Neutrophil (primary cell): ENCODE data around the gene OR1M1.

Experiments used
- H3K27ac ChIP-seq: fragments of 200-600 bp; sonication (generic); 2 replicates; pipeline ENCODE4 v1.5.1; 2016; ENCODE audit warnings: mild to moderate bottlenecking, moderate library complexity
- H3K27me3 ChIP-seq: fragments of 200-600 bp; sonication (generic); 2 replicates; pipeline ENCODE4 v1.6.0; 2016; ENCODE audit warnings: mild to moderate bottlenecking
- H3K36me3 ChIP-seq: fragments of 200-600 bp; sonication (generic); 2 replicates; pipeline ENCODE4 v1.5.1; 2017
- H3K4me1 ChIP-seq, 2 experiments: fragments of 200-600 bp in 1 of 2; sonication (generic) in 1 of 2; 1 replicate in 1 of 2; 2 replicates in 1 of 2; pipeline versions ENCODE4 v1.5.1 to v1.6.1; 2013 to 2016; ENCODE audit warnings: low read depth in 1 of 2, low read length in 1 of 2, mild to moderate bottlenecking in 1 of 2, moderate library complexity in 1 of 2; ENCODE audit not compliant: control insufficient read depth in 1 of 2, insufficient read depth in 1 of 2
- H3K4me3 ChIP-seq, 2 experiments: fragments of 200-600 bp in 1 of 2; sonication (generic) in 1 of 2; 1 replicate in 1 of 2; 2 replicates in 1 of 2; pipeline ENCODE4 v1.5.1; 2013 to 2016; ENCODE audit warnings: low read depth in 1 of 2, low read length in 1 of 2, mild to moderate bottlenecking in 1 of 2, moderate library complexity in 1 of 2
- H3K9me3 ChIP-seq: fragments of 200-600 bp; sonication (generic); 2 replicates; pipeline ENCODE4 v1.5.1; 2016
- TF ChIP-seq, protein P1 (sequence below): fragments of 200-600 bp; sonication (generic); IDR thresholded peaks from 2 replicates; pipeline ENCODE4 v1.5.1; 2016; ENCODE audit warnings: antibody characterized with exemption

Gene OR1M1

DNA sequence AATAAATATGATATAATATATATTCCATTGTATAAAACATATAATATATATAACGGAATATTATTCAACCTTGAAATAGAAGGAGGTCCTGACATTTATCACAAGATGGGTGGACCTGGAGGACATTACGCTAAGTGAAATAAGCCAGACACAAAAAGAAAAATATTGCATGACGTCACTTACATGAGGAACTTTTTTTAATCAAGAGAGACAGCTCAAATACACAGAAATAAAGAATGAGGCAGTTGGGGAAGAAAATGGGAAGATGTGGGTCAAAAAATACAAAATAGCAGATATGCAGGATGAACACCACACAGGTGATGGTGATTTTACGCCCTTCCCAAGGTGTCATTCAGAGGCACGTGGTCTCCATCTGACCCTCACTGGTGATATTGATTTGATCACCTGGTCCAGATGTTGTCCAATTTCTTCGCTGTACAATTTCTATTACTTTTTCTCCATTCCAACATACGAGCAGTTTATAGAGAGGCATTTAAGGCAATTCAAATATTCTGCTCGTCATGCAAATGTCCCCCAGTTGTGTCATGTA lies 52.8 kb downstream of the OR1M1 start:
- Histone ChIP-seq H3K4me1 (peaks cover 20 to 24% of the 10 kb centered on the region in 2 experiments), H3K9me3 (no peaks in the 10 kb centered on the region), H3K4me3 (peak overlapping the region; percentile 92 to 97), H3K36me3 (no peaks in the 10 kb centered on the region), H3K27me3 (no peaks in the 10 kb centered on the region), H3K27ac (peak overlapping the region; percentile 76)
- TF ChIP-seq, protein P1, sequence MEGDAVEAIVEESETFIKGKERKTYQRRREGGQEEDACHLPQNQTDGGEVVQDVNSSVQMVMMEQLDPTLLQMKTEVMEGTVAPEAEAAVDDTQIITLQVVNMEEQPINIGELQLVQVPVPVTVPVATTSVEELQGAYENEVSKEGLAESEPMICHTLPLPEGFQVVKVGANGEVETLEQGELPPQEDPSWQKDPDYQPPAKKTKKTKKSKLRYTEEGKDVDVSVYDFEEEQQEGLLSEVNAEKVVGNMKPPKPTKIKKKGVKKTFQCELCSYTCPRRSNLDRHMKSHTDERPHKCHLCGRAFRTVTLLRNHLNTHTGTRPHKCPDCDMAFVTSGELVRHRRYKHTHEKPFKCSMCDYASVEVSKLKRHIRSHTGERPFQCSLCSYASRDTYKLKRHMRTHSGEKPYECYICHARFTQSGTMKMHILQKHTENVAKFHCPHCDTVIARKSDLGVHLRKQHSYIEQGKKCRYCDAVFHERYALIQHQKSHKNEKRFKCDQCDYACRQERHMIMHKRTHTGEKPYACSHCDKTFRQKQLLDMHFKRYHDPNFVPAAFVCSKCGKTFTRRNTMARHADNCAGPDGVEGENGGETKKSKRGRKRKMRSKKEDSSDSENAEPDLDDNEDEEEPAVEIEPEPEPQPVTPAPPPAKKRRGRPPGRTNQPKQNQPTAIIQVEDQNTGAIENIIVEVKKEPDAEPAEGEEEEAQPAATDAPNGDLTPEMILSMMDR, result no peak

DNA sequence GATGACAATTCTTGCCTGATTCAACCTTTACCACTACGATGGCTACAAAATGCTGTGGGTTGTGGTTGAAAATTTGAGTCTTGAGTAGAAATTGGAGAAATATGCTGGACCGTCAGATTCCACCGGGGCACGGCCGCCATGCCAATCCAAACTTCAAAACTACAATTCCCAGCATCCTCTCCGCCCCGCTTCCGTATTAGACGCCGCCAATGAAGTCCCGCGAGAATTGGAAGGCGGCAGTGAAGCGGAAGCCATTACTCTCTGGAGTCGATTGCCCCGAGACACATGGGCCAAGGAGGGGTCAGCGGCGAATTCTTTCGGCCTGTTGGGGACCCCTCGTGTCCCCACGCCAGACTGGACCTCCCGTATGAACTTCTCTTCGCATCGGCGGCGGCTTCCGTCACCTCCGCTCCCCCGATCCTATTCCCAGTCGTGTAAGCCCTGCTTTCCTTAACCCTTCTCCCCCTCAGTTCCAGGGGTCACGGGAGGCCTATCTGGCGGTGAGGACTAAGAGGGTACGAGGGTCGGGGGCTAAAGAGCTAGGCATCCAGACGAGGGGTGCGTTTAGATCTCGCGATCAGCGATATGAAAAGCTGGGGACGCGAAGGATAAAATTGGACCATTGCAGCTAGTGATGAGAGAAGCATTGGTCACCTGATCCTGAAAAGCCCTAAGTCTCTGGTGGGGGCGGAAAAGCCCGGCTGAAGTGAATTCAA lies 53.5 kb downstream of the OR1M1 start, which contains the start of gene ZNF317:
ZNF317 (plus strand) TSS at position 239 of the 716 bp plus-strand sequence. CDS start 15,620 bp downstream, outside the sequence.
- Histone ChIP-seq H3K36me3 (no peaks in the 10 kb centered on the region), H3K4me3 (peak within 1 kb of the TSS; percentile 92 to 97), H3K4me1 (peaks cover 20 to 24% of the 10 kb centered on the region in 2 experiments), H3K27ac (peak within 1 kb of the TSS; percentile 76), H3K9me3 (peaks cover 6% of the 10 kb centered on the region), H3K27me3 (no peaks in the 10 kb centered on the region)
- TF ChIP-seq, protein P1, result peak; percentile 25

DNA sequence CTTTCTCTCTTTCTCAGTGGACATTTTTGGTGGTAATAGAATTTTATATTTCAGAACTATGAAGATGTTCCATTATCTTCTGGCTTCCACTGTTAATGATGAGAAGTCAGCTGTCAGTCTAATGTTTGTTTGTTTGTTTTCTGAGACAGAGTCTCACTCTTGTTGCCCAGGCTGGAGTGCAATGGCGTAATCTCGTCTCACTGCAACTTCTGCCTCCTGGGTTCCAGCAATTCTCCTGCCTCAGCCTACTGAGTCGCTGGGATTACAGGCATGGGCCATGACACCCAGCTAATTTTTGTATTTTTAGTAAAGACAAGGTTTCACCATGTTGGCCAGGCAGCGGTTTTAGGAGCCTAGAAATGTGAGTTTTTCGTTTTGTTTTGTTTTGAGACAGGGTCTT lies 58.1 kb downstream of the OR1M1 start:
- Histone ChIP-seq H3K9me3 (peaks cover 11% of the 10 kb centered on the region), H3K4me1 (peaks cover 17% of the 10 kb centered on the region in 2 experiments), H3K36me3 (peaks cover 9% of the 10 kb centered on the region), H3K27ac (no peak overlapping the region), H3K27me3 (no peaks in the 10 kb centered on the region), H3K4me3 (no peak overlapping the region)
- TF ChIP-seq, protein P1, result no peak
